ENCODE data around the gene ATP9A. TPM values are rescaled to one million over a fixed set of nuclear protein-coding genes. Genes with fewer than 3 reads are reported as not detected.

ATP9A gene
- polyA plus RNA-seq, 1 donor (not counting 4 experiments of a cell fraction or from before 2014, with no cell fraction given) = 5.8 TPM

DNA sequence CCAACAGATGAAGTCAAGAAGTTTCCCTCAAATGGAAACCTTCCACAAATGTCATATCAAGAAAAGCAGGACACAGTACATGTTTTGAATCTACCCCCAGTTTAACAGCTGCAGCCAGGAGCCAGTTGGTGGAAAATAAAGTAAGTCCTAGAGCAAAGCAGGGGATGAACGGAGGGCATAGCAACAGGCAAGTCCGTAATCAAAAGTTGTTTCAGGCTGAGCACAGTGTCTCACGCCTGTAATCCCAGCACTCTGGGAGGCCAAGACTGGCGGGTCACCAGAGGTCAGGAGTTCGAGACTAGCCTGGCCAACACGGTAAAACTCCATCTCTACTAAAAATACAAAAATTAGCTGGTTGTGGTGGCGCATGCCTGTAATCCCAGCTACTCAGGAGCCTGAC is 36.6 kb upstream of the ATP9A start:
- H3K4me1 ChIP-seq (ENCODE audit: control insufficient read depth, extremely low read depth, insufficient read depth, low read length) = peaks cover 4% of the 10 kb centered on the region
- H3K4me3 ChIP-seq (ENCODE audit: control insufficient read depth in 2 of 3, extremely low read depth in 1 of 3, insufficient read depth in 2 of 3, low read depth in 1 of 3, low read length in 3 of 3) = no peak overlapping the region
- no peaks in the 10 kb centered on the region for H3K79me2 ChIP-seq (ENCODE audit: control insufficient read depth, insufficient read depth, low read length)
- no peak overlapping the region for H2AFZ ChIP-seq (ENCODE audit: control insufficient read depth, low read length)
- no peaks in the 10 kb centered on the region for H3K9me3 ChIP-seq (ENCODE audit: control insufficient read depth, low read depth, low read length)
- no peaks in the 10 kb centered on the region for H3K9me1 ChIP-seq (ENCODE audit: control insufficient read depth, extremely low read depth, insufficient read depth, low read length)
- no peak for FAIRE-seq
- H3K9ac ChIP-seq (ENCODE audit: control insufficient read depth, extremely low read depth, insufficient read depth, low read length) = no peak overlapping the region
- dilution Hi-C loops (cut with MboI; ENCODE audit: extremely low pct_ligation_motif_present, low sequenced_read_pairs) = no loop called here
- no peak for DNase-seq (ENCODE audit: low read depth, low spot score)
- no peak overlapping the region for H3K4me2 ChIP-seq (ENCODE audit: control insufficient read depth, extremely low read depth, insufficient read depth, low read depth, low read length)
- TF ChIP-seq, protein P1, sequence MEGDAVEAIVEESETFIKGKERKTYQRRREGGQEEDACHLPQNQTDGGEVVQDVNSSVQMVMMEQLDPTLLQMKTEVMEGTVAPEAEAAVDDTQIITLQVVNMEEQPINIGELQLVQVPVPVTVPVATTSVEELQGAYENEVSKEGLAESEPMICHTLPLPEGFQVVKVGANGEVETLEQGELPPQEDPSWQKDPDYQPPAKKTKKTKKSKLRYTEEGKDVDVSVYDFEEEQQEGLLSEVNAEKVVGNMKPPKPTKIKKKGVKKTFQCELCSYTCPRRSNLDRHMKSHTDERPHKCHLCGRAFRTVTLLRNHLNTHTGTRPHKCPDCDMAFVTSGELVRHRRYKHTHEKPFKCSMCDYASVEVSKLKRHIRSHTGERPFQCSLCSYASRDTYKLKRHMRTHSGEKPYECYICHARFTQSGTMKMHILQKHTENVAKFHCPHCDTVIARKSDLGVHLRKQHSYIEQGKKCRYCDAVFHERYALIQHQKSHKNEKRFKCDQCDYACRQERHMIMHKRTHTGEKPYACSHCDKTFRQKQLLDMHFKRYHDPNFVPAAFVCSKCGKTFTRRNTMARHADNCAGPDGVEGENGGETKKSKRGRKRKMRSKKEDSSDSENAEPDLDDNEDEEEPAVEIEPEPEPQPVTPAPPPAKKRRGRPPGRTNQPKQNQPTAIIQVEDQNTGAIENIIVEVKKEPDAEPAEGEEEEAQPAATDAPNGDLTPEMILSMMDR (optimal IDR thresholded peaks at IDR 0.05 in 1 of 3, IDR thresholded peaks at IDR 0.05 in 1 of 3, conservative IDR thresholded peaks at IDR 0.05 in 1 of 3; ENCODE audit: extremely low read depth in 1 of 3, insufficient read depth in 2 of 3, low read length in 3 of 3) = no peak
- TF ChIP-seq EZH2 (IDR thresholded peaks at IDR 0.05; ENCODE audit: low read length) = no peak
- no peak overlapping the region for H3K27ac ChIP-seq (ENCODE audit: control insufficient read depth, insufficient read depth, low read length)
- peaks cover 29% of the 10 kb centered on the region for H3K27me3 ChIP-seq (ENCODE audit: control insufficient read depth, extremely low read depth, insufficient read depth, low read length)
- no peaks in the 10 kb centered on the region for H3K36me3 ChIP-seq (ENCODE audit: control insufficient read depth in 2 of 2, extremely low read depth in 1 of 2, insufficient read depth in 2 of 2, low read length in 2 of 2)
- H4K20me1 ChIP-seq (ENCODE audit: control insufficient read depth, extremely low read depth, insufficient read depth, low read length) = no peaks in the 10 kb centered on the region

DNA sequence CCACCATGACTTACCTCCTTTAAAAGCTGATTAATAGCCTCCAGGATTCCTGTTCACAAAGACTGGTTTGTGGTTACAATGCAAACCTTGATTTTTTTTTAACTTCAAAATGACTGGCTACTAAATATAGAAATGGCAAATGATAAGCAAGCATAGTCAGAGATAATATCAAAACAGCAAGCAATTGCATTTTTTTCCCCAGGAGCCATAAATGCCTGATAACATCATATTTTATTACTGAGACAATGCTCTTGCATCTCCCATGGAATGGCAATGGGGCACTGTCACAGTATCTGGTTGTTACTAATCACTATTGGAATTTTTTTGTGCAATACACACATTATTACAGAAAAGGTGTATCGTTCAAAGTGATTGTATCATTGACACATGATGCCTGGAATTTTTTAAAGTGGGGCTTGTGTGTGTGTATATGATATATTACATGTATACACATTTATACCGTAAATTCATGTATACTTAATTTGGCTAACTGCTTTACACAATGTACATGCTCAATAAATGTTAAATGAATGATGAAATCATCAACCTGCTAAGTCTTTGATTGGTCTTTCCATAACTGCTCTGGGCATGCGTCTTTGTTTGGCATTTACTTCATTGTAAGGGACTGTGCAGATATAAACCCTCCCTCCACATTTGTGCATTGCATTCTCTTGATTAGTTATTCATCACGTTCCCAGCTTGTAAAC is 35.1 kb upstream of the ATP9A start:
- H3K9me3 ChIP-seq (ENCODE audit: control insufficient read depth, low read depth, low read length) = no peaks in the 10 kb centered on the region
- DNase-seq (ENCODE audit: low read depth, low spot score) = no peak
- no peaks in the 10 kb centered on the region for H3K9me1 ChIP-seq (ENCODE audit: control insufficient read depth, extremely low read depth, insufficient read depth, low read length)
- H3K4me1 ChIP-seq (ENCODE audit: control insufficient read depth, extremely low read depth, insufficient read depth, low read length) = peaks cover 4% of the 10 kb centered on the region
- peaks cover 39% of the 10 kb centered on the region for H3K27me3 ChIP-seq (ENCODE audit: control insufficient read depth, extremely low read depth, insufficient read depth, low read length)
- no peak overlapping the region for H3K27ac ChIP-seq (ENCODE audit: control insufficient read depth, insufficient read depth, low read length)
- FAIRE-seq = no peak
- TF ChIP-seq EZH2 (IDR thresholded peaks at IDR 0.05; ENCODE audit: low read length) = no peak
- no peaks in the 10 kb centered on the region for H3K79me2 ChIP-seq (ENCODE audit: control insufficient read depth, insufficient read depth, low read length)
- H3K9ac ChIP-seq (ENCODE audit: control insufficient read depth, extremely low read depth, insufficient read depth, low read length) = no peak overlapping the region
- dilution Hi-C loops (cut with MboI; ENCODE audit: extremely low pct_ligation_motif_present, low sequenced_read_pairs) = no loop called here
- H4K20me1 ChIP-seq (ENCODE audit: control insufficient read depth, extremely low read depth, insufficient read depth, low read length) = no peaks in the 10 kb centered on the region
- H3K4me2 ChIP-seq (ENCODE audit: control insufficient read depth, extremely low read depth, insufficient read depth, low read depth, low read length) = no peak overlapping the region
- no peak overlapping the region for H2AFZ ChIP-seq (ENCODE audit: control insufficient read depth, low read length)
- no peaks in the 10 kb centered on the region for H3K36me3 ChIP-seq (ENCODE audit: control insufficient read depth in 2 of 2, extremely low read depth in 1 of 2, insufficient read depth in 2 of 2, low read length in 2 of 2)
- H3K4me3 ChIP-seq (ENCODE audit: control insufficient read depth in 2 of 3, extremely low read depth in 1 of 3, insufficient read depth in 2 of 3, low read depth in 1 of 3, low read length in 3 of 3) = no peak overlapping the region
